KMS-11 (cell line): ENCODE measurements around the gene USH1G.

Experiments
- H2AFZ ChIP-seq: fragments of 200-600 bp; sonication (generic); 2 replicates; pipeline ENCODE4 v1.6.1; 2016; ENCODE audit warnings: antibody characterized with exemption, mixed run types, low read depth
- H3K27ac ChIP-seq: fragments of 200-600 bp; sonication (generic); 2 replicates; pipeline ENCODE4 v1.6.1; 2016; ENCODE audit warnings: mild to moderate bottlenecking, mixed run types
- H3K27me3 ChIP-seq: fragments of 200-600 bp; sonication (generic); 2 replicates; pipeline ENCODE4 v1.6.1; 2017; ENCODE audit warnings: mild to moderate bottlenecking, low read depth, mixed run types, moderate library complexity; ENCODE audit not compliant: insufficient read depth
- H3K36me3 ChIP-seq: fragments of 200-600 bp; sonication (generic); 2 replicates; pipeline ENCODE4 v1.6.1; 2017; ENCODE audit warnings: mild to moderate bottlenecking, mixed run types; ENCODE audit not compliant: insufficient read depth
- H3K4me1 ChIP-seq: fragments of 200-600 bp; sonication (generic); 2 replicates; pipeline ENCODE4 v1.6.1; 2016; ENCODE audit warnings: mild to moderate bottlenecking, low read depth, mixed run types; ENCODE audit not compliant: poor library complexity, severe bottlenecking
- H3K4me2 ChIP-seq: fragments of 200-600 bp; sonication (generic); 2 replicates; pipeline ENCODE4 v1.7.0; 2016; ENCODE audit warnings: mild to moderate bottlenecking, mixed run types
- H3K4me3 ChIP-seq: fragments of 200-600 bp; sonication (generic); IDR thresholded peaks from 2 replicates; pipeline ENCODE4 v1.6.1; 2017; ENCODE audit warnings: low read depth, low read length, mixed read lengths; ENCODE audit not compliant: insufficient read depth
- H3K79me2 ChIP-seq: fragments of 200-600 bp; sonication (generic); 2 replicates; pipeline ENCODE4 v1.6.1; 2016; ENCODE audit warnings: low read depth, mixed run types; ENCODE audit not compliant: insufficient read depth
- H3K9ac ChIP-seq: fragments of 200-600 bp; sonication (generic); 2 replicates; pipeline ENCODE4 v1.6.1; 2016; ENCODE audit warnings: mild to moderate bottlenecking, mixed run types
- H4K20me1 ChIP-seq: fragments of 200-600 bp; sonication (generic); 2 replicates; pipeline ENCODE4 v1.6.1; 2016; ENCODE audit warnings: mild to moderate bottlenecking, mixed run types; ENCODE audit not compliant: insufficient read depth
- TF ChIP-seq, protein P1 (sequence below): fragments of 200-600 bp; sonication (generic); conservative IDR thresholded peaks from 2 replicates; pipeline ENCODE4 v1.6.1; 2017; ENCODE audit warnings: low read depth, mild to moderate bottlenecking, antibody characterized with exemption, low read length, moderate library complexity, mixed read lengths

USH1G gene

GRCh38 chr17:74873874-74874614 is 49.0 kb downstream of the USH1G start:
- TF ChIP-seq, protein P1, sequence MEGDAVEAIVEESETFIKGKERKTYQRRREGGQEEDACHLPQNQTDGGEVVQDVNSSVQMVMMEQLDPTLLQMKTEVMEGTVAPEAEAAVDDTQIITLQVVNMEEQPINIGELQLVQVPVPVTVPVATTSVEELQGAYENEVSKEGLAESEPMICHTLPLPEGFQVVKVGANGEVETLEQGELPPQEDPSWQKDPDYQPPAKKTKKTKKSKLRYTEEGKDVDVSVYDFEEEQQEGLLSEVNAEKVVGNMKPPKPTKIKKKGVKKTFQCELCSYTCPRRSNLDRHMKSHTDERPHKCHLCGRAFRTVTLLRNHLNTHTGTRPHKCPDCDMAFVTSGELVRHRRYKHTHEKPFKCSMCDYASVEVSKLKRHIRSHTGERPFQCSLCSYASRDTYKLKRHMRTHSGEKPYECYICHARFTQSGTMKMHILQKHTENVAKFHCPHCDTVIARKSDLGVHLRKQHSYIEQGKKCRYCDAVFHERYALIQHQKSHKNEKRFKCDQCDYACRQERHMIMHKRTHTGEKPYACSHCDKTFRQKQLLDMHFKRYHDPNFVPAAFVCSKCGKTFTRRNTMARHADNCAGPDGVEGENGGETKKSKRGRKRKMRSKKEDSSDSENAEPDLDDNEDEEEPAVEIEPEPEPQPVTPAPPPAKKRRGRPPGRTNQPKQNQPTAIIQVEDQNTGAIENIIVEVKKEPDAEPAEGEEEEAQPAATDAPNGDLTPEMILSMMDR, result no peak
- H3K4me1 ChIP-seq, result peaks cover 16% of the 10 kb centered on the region
- H2AFZ ChIP-seq, result peak overlapping the region; percentile 72
- no peaks in the 10 kb centered on the region for H3K36me3 ChIP-seq
- no peaks in the 10 kb centered on the region for H4K20me1 ChIP-seq
- H3K4me3 ChIP-seq, result no peak overlapping the region
- peak overlapping the region; percentile 80 for H3K9ac ChIP-seq
- H3K27me3 ChIP-seq, result peaks cover 3% of the 10 kb centered on the region
- H3K4me2 ChIP-seq, result peak overlapping the region; percentile 96
- peak overlapping the region; percentile 60; the same call in 1 of the 2 replicates for H3K27ac ChIP-seq
- H3K79me2 ChIP-seq, result no peaks in the 10 kb centered on the region

DNA sequence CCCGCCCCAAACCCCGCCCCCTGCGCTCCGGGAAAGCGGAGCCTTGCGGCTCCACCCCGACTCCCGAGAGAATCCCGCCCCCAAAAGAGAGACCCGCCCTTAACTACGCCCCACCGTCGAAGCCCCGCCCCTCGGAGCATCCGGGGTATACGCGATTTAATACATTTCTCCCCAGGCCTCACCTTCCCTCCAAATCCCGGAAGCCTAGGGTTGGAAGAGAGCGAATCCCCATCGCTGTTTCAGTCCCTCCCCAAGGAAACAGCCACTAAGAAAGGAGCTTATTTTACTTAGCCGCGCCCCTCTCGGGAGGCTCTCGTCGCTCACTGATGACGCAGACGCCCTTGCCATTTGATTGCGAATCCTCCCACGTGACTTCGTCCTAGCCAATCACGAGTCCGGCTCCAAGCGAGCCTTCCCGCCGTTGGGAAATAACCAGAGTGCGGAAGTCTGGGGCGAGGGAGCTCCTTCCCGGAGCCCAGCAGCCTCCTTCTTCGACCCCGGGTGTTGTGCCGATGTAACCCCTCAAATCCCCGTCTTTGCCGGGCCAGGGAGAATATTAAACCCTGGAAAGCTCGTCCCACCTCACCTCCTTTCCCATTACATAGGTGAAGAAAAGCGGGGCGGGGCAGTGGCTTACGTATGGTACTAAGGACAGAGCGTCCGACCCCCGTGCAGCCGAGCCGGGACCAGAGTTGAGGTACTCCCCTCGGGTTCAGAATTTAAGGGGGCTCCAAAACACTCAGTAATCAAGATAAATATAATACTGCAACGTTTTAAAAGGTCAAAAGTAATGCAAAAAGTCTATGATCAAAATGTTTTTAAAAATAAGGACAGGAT is 49.8 kb downstream of the USH1G start:
- Histone ChIP-seq H4K20me1 (no peaks in the 10 kb centered on the region), H3K9ac (peak overlapping the region; percentile 80), H3K4me2 (peak overlapping the region; percentile 96), H3K27ac (peak overlapping the region; percentile 60), H3K4me1 (peaks cover 16% of the 10 kb centered on the region), H3K27me3 (no peaks in the 10 kb centered on the region; the same call in 1 of the 2 replicates), H3K36me3 (no peaks in the 10 kb centered on the region), H3K79me2 (no peaks in the 10 kb centered on the region), H2AFZ (peak overlapping the region; percentile 90), H3K4me3 (no peak overlapping the region)
- TF ChIP-seq, protein P1, result no peak

DNA sequence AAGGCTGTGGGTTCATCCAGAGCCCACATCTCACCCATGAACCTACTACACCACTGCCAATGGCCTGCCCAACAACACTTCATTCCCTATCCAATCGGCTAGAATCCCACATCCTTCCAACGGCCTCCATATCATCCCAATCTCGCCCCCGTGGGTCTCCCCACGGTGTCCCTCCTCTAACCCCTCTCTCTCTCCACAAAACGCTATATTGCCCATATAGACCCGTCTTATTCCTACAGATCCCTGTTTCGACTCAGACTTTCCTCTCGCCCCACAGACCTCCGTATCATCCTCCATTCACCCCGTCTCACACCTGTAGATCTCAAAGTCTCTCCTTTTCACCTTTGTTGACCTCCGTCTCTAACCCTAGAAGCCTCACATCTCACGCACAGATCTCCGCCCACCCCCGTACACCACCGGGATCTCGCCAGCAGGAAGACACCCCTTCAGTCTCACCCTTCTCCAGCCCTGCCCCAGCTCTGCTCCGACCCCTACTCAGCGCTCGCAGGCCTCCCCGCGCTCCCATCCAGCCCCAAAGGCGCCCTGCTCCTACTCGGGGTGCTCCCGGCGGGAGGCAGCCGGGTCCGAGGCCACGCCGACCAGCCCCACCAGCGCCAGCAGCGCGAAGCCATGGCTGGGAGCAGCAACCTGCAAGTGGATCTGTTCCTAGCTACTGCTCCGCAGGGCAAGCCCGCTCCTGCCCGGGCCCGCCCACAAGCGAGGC is 50.6 kb downstream of the USH1G start, which contains the start of gene FDXR:
Gene FDXR (minus strand): TSS at position 682 of the 724 bp plus-strand sequence. CDS start 50 bp downstream, at position 632.
- peak within 1 kb of the TSS; percentile 60 for H3K27ac ChIP-seq
- H3K9ac ChIP-seq, result peak within 1 kb of the TSS; percentile 80
- H3K4me2 ChIP-seq, result peak within 1 kb of the TSS; percentile 96
- no peak within 1 kb of the TSS for H3K4me3 ChIP-seq
- no peaks in the 10 kb centered on the region for H4K20me1 ChIP-seq
- H3K4me1 ChIP-seq, result peaks cover 16% of the 10 kb centered on the region
- no peaks in the 10 kb centered on the region; the same call in 1 of the 2 replicates for H3K27me3 ChIP-seq
- no peaks in the 10 kb centered on the region for H3K36me3 ChIP-seq
- TF ChIP-seq, protein P1, result no peak
- no peaks in the 10 kb centered on the region for H3K79me2 ChIP-seq
- H2AFZ ChIP-seq, result peak within 1 kb of the TSS; percentile 90

DNA sequence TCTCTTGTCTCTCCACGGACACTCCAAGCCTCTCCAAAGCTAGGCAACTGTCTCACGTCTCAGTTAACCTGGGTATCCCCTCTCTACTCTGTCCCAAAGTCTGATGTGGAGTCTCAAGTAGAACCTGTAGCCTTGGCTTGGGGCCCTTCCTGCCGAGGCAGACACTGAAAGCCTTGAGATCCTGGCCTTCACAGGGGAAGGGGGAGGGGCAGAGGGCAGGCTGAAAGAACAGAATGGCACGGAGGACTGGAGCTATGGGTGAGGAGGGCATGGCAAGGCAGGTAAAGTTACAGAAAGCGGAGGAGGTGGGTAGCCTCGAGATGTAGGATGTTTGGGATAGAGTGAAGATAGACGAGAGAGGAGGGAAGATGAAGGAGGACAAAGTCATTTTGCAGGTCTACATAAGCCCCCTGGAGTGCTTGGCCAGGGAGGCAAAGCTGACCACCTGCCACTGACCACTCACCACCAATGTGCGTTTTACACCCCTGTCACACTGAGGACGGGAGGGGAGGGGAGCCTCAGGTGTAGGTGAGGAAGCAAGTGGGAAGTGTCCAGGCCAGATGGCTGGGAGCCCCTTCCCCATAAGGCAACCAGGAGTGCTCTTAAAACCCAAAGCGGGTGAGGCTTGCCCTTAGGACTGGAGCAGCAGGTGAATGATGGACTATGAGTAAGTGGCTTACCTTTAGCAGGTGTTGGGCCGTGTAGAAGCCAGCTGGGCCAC is 51.5 kb downstream of the USH1G start:
- Histone ChIP-seq H4K20me1 (no peaks in the 10 kb centered on the region), H3K4me1 (peaks cover 16% of the 10 kb centered on the region), H2AFZ (no peak overlapping the region), H3K27me3 (no peaks in the 10 kb centered on the region), H3K9ac (no peak overlapping the region), H3K4me3 (no peak overlapping the region), H3K79me2 (no peaks in the 10 kb centered on the region), H3K27ac (no peak overlapping the region), H3K4me2 (peak overlapping the region; percentile 66; the same call in 1 of the 2 replicates), H3K36me3 (no peaks in the 10 kb centered on the region)
- TF ChIP-seq, protein P1, result no peak
